Spleen (tissue), 7 donors: ENCODE results near the gene WSCD2.

Source experiments
- CTCF ChIP-seq, 11 experiments: fragments of 200-600 bp in 7 of 11; fragments of 450-650 bp in 4 of 11; sonication (generic) in 4 of 11; IDR thresholded peaks in 8 of 11; conservative IDR thresholded peaks in 3 of 11; 1 replicate in 7 of 11; 2 replicates in 4 of 11; pipeline versions ENCODE4 v1.4.0 to v1.8.0; 2016 to 2021; ENCODE audit warnings: antibody characterized with exemption in 11 of 11, inconsistent platforms in 4 of 11, mild to moderate bottlenecking in 1 of 11
- POLR2A ChIP-seq, 3 donors: fragments of 450-650 bp; IDR thresholded peaks; one replicate each; pipeline ENCODE4 v1.5.1; 2017; ENCODE audit warnings: antibody characterized with exemption in 3 of 3, mild to moderate bottlenecking in 1 of 3
- POLR2AphosphoS5 ChIP-seq, 3 donors: sonication (generic); formaldehyde crosslinking; IDR thresholded peaks; one replicate each; pipeline ENCODE4 v1.5.1; 2017; ENCODE audit warnings: antibody characterized with exemption in 3 of 3
- donor health status: DM: no; HTN: no; CAD: no; lungs with moderate emphysema.
- donor health status: DM: no; HTN: no; CAD: no.
- donor health status: DM: no; HTN: no; CAD: no.

GRCh38 chr12:108218921-108219320 lies 89.8 kb downstream of the WSCD2 start:
- TF ChIP-seq CTCF (IDR thresholded peaks at IDR 0.05 in 8 of 11, conservative IDR thresholded peaks at IDR 0.05 in 3 of 11) = no peak
- TF ChIP-seq POLR2AphosphoS5 (IDR thresholded peaks at IDR 0.05) = no peak
- TF ChIP-seq POLR2A (IDR thresholded peaks at IDR 0.05) = no peak
